NCI-H146 treated with DMSO at 0.1 percent for 48 hours (cell line): ENCODE data around the gene NRF1.
"Not testable (repeated sequence)": the region's sequence is repeated elsewhere in the genome, so short reads cannot be mapped to it uniquely, and the experiment has no call there.

ENCODE experiments used
- DNase-seq: peaks from one replicate; lab custom pipeline; 2025; ENCODE audit not compliant: unreplicated experiment; lab: John Stamatoyannopoulos, UW

The NRF1 gene

DNA sequence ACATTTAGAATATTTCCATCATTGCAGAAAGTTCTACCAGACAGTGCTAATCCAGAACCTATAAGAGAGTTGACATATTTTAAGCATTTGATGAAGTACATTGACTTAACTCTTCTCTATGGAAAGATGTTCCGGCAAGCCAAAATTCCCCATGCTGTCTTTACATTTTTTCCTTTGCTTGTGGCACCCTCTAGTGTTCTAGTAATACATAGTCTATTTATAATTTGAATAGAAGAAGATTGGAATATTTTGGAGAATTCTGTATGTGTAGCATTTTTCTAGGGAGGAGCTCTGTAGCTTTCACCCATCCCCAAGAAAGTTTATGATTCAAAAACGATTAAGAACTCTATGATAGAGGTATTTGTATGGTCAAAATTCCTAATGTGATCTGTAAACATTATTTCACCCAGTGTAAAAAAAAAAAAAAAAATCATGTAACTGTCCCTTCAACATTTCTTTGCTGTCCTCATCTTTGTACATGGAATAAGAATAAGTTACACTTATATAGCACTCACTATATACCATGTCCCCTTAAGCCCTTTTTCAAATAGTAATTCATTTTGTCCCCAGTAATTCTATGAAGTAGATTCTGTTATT is 33.2 kb downstream of the NRF1 start:
- DNase-seq: peak; percentile 26

DNA sequence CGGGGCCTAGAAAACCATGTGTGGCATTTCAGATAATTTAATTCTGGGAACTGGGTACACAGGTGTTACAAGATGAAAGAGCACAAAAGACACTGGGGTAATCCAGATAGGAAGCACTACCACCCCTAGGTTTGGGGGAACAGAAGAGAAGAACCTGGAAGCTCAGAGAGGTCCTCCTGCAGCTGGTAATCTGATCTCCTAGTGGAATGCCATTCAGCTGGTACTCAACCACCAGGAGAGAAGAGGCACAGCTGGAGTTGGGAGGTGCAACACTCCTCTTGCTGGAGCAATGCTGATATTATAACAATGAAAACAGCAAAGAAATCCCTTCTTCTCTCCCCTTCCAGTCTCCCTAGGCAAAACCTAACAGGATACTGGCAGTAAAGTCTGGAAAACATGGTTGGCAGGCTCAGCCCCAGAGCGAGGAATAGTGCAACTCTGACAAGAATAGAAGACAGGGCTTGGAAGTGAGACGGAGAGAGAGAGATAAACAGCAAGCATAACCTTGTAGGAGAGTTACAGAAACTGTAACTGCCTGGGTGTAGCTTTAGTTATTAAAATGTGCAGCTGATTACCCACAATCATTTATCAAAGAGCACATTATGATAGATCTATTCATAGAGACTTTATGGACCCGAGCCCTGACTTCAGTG is 35.0 kb downstream of the NRF1 start:
- DNase-seq: no peak

DNA sequence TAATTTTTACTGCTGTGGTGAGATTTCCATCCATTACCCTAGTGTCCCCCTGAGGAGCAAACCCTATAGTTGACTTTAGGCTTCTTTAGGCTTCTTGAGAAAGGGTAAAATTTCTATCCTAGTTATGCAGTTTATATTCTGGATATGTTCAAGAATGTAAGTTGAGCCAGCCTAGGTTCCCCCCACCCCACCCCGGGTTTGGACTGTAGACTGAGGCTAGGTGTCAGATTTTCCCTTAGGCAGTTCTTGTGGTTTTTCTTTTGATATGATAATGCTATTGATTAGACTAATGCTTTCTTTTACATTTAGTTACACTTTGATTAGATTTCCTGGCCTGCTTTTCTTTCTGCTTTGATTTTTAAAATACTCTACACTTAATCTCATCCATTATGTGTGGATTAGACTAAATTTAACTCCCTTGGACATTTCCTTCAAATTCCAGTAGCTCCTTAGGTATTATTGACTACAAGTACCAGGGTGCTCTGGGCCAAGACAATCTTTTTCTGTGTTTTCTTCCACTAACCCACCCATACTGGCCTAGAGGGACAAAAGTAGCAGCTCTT is 37.7 kb downstream of the NRF1 start:
- no peak for DNase-seq

DNA sequence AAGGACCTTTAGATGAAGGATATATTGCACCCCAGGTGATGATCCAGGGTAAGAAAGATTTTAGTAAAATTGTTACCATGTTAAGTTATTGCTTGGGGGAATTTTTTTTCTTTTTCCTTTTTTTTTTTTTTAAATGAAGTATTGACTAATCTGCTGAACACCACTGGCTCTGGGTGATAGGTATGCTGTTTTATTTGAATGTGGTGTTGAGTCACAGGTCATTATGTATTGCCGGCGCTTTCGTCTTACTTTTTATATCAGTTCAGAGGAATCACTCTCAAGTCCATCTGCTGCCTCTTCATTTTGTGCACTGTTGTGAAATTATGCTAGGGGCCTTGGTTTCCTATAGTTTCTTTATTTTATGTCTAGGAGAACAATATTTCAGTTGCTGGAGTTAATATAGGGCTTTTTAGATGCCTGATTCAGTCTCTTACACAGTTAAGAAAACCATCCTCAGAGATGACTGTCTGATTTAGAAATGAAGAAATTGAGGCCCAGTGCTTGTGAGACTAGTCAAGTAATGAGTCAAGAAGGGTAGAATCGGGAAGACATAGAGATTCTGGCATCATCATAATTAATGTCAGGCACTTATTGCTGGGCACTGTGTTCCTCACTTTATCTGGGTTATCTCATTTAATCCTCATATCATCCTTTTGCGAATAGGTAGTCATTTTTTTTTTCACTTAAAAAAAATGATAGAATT is 38.7 kb downstream of the NRF1 start:
- no peak for DNase-seq

DNA sequence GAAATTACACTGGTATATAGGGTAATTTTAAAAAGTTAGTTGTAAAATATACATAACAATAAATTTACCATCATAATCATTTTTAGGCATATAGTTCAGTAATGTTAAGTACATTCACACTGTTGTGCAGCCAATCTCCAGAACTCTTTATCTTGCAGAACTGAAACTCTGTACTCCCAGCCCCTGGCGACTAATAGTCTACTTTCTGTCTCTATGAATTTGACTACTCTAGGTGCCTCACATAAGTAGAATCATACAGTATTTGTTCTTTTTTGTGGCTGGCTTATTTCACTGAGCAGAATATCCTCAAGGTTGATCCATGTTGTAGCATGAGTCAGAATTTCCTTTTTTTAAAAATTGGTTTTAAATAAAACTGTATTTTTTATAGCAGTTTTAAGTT is 41.4 kb downstream of the NRF1 start:
- no peak for DNase-seq

DNA sequence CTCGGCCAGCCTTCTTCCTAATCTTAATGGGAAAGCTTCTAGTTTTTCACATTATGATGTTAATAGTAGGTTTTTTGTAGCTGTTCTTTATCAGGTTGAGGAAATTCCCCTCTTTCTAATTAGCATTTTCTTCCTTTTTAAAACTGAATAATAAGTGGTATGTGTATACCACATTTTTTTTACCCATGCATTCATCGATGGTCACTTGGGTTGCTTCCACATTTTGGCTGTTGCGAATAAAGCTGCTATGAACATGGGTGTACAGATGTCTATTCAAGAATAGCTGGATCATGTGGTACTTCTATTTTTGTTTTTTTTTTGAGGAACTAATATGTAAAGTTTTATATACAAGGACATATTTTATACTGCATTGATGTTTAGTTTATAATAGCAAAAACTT is 44.3 kb downstream of the NRF1 start:
- DNase-seq: no peak

DNA sequence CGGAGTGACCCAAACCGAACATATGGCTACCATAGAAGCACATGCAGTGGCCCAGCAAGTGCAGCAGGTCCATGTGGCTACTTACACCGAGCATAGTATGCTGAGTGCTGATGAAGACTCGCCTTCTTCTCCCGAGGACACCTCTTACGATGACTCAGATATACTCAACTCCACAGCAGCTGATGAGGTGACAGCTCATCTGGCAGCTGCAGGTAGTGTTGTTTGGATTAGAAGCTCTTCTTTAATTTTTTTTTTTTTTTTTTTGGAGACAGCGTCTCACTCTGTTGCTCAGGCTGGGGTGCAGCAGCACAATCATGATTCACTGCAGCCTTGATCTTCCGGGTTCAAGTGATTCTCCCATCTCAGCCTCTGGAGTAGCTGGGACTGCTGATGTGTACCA is 45.8 kb downstream of the NRF1 start:
- no peak for DNase-seq

DNA sequence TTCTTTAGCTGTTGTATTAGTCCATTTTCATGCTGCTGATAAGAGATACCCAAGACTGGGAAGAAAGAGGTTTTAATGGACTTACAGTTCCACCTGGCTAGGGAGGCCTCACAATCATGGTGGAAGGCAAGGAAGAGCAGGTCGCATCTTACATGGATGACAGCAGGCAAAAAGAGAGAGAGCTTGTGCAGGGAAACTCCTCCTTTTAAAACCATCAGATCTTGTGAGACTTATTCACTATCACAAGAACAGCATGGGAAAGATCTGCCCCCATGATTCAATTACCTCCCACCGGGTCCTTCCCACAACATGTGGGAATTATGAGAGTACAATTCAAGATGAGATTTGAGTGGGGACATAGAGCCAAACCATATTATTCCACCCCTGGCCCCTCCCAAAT is 48.4 kb downstream of the NRF1 start:
- not testable (repeated sequence) for DNase-seq

DNA sequence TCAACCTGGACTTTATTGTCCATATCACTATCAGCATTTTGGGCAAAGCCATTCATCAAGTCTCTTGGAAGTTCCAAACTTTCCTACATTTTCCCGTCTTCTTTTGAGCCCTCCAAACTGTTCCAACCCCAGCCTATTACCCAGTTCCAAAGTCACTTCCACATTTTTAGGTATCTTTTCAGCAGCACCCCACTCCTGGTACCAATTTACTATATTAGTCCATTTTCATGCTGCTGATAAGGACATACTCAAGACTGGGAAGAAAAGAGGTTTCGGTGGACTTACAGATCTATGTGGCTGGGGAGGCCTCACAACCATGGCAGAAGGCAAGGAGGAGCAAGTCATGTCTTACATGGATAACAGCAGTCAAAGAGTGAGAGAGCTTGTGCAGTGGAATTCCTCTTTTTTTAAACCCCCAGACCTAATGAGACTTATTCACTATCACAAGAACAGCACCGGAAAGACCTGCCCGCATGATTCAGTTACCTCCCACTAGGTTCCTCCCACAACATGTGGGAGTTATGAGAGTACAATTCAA is 50.2 kb downstream of the NRF1 start:
- no peak for DNase-seq

DNA sequence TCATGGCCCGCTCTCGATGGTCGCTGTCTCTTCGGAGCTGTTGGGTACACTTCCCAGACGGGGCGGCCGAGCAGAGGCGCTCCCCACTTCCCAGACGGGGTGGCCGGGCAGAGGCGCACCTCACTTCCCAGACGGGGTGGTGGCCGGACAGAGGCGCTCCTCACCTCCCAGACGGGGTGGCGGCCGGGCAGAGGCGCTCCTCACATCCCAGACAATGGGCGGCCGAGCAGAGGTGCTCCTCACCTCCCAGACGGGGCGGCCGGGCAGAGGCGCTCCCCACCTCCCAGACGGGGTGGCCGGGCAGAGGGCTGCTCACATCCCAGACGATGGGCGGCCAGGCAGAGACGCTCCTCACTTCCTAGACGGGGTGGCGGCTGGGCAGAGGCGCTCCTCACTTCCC is 51.7 kb downstream of the NRF1 start:
- not testable (repeated sequence) for DNase-seq

DNA sequence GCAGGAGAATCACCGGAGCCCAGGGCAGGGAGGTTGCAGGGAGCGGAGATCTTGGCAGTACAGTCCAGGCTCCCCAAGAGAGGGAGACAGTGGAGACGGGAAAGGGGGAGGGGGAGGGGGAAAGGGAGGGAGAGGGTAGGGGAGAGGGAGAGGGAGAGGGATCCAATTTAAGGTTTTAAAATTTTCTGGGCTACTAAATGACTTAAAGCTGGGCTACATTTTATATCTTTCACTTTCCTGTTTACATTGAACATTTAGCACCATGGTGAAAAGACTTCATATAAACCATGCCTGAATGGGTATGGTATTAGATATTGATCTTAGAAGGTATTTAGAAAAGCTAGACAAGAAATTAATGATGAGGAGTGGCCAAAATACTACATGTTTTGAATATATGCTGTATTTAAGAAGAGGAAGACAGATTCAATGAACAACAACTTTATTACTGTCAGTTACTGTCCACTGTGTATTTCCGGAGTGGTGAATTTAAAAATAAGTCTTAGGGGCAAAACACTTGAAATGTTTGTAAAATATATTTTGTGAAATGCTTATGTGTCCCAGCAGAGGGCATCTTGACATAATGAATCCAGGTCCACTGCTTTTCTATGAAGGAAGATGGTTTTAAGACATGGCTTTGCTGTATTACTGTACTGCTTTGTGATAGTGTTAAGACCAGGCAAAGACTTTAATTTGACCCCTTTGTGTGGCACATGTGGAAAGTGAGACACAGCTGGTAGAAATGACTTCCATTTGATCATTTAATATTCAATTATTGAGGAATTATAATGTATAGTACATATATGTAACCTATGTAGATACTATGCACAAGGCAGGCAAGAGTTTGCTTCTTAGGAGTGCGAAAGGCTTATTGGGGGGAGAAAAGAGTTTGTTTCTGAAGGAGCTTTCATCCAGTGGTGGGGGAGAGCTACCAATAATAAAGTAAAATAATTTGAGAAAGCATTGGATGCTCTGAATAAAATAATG is 52.8 kb downstream of the NRF1 start:
- DNase-seq: peak; percentile 32

DNA sequence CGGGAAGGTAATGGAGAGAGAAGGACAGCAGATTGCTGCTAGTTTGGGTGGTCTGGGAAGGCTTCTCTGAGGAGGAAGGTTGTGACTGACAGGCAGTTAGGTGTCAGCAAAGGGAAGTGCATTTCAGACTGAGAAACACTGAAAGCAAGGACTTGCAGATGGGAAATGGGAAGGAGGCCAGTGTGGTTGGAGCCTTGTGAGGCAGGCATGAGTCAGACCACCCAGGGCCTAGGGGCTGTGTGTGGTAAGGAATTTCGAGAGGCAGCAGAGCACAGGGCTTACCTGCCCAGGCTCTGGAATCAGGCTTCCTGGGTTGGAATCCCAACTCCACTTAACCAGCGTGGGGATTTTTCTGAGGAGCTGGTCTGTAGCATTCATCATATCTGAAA is 53.5 kb downstream of the NRF1 start:
- no peak for DNase-seq

DNA sequence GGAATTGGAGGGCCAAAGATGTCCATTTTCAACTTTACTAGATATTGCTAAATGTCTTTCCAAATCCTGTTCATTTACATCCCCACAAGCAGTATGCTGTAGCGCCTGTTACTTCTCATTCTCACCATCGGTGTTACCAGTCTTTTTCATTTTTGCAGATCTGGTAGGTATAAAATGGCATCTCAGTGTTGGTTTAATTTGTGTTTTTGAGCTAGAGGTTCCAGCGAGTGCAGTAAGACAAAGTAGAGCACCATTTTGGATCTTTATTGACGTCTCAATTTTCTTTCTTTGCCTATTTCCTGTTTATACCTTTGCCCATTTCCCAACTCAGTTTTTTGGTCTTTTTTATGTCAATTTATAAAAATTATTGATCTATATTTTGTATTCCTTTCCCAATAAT is 55.6 kb downstream of the NRF1 start:
- DNase-seq: no peak

DNA sequence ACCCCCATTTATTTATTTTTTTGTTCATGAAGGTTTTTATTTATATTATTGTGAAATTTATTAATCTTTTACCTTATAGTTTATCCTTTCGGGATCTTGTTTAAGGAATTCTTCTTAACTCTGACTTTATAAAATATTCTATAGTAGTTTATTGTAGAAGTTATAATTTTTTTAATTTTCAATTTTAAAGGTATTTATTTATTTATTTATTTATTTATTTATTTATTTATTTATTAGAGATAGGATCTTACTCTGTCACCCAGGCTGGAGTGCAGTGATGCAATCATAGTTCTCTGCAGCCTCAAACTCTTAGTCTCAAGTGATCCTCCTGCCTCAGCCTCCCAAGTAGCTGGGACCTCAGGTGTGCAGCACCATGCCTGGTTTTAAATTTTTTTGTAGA is 56.0 kb downstream of the NRF1 start:
- no peak for DNase-seq

DNA sequence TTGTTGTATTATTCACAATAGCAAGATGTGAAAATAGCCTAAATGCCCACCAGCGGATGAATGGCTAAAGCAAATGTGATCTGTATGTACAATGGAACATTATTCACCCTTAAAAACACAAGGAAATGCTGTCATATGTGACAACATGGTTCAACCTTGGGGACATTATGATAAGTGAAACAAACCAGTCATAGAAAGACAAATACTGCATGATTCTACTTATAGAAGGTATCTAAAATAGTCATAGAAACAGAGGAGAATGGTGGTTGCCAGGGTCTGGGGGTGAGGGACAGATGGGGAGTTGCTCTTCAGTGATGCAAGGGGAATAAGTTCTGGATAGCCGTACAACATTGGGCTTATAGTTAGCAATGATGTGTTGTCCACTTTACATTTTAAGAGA is 58.4 kb downstream of the NRF1 start:
- no peak for DNase-seq

DNA sequence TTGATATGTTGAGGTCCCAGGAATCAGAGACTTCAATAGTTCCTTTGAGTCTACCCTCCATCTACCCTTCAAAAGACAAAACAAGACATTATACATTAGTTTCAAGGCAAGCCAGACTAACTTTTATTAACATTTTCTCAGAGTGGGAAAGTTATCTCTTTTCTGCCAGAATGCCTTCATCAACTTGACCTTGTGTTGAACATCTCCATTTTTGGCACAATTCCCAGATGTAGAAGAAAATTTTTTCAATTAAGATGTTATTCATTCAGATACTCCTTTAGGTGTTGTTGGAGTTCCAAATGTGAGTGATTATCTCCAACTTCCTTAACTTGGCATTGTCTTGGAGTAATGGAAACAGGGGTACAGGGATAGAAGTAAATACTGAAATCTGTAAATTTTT is 59.1 kb downstream of the NRF1 start:
- DNase-seq: no peak

DNA sequence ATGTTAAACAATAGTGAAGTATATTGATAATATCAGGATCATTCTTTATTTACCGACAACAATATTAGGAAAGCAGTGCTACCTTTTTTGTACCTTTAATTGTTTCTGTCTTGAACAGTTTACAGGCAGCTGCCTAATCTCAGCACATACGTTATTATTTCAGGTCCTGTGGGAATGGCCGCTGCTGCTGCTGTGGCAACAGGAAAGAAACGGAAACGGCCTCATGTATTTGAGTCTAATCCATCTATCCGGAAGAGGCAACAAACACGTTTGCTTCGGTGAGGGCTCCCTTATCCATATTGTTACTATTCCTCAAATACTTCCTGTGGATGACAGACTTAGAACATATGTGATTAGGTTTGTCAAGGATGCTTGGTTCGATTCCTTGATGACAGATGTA is 59.7 kb downstream of the NRF1 start:
- no peak for DNase-seq

DNA sequence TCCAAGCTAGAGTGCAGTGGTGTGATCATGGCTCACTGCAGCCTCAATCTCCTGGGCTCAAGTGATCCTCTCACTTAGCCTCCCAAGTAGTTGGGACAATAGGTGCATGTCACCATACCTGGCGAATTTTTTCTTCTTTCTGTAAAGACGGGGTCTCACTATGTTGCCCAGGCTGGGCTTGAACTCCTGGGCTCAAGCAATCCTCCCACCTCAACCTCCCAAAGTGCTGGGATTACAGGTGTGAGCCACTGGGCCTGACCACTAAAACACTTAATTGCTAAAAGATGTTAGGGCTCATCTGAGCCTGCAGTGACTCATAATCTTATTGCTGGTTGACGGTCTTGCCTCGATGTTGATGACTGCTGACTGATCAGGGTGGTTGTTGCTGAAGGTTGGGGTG is 63.0 kb downstream of the NRF1 start:
- DNase-seq: not testable (repeated sequence)

DNA sequence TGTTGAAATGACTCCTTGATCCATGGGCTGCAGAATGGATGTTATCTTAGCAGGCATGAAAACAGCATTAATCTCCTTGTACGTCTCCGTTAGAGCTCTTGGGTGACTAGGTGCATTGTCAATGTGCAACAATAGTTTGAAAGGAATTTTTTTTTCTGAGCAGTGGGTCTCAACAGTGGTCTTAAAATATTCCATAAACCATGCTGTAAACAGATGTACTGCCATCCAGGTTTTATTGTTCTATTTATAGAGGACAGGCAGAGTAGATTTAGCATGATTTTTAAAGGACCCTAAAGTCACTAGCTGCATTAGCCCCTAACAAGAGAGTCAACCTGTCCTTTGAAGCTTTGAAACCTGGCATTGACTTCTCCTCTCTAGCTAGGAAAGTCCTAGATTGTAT is 64.0 kb downstream of the NRF1 start:
- no peak for DNase-seq

DNA sequence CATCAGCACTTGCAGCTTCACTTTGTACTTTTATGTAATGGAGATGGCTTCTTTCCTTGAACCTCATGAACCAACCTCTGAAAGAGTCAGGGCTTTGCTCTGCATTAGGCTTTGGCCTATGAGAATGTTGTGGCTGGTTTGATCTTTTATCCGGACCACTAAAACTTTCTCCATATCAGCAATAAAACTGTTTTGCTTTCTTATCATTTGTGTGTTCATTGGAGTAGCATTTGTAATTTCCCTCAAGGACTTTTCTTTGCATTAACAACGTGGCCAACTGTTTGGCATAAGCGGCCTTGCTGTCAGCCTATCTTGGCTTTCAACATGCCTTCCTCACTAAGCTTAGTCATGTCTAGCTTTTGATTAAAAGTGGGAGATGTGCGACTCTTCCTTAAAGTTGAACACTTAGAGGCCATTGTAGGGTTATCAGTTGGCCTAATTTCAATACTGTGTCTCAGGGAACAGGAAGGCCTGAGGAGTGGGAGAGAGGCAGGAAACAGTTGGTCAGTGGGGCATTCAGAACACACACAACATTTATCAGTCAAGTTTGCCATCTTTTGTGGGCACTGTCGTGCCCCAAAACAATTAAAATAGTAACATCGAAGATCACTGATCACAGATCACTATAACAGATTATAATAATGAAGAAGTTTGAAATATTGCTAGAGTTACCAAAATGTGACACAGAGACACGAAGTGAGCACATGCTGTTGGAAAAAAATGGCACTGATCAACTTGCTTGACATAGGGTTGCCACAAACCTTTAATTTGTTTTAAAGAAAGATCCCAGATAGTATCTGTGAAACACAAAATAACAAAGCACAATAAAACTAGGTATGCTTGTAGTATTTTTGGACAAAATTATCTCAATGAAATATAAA is 64.7 kb downstream of the NRF1 start:
- no peak for DNase-seq
